Posterior cingulate gyrus (tissue), 11 donors: ENCODE measurements around the gene NXPH2.

Experiments
- DNase-seq, 10 donors: peaks; one replicate each; pipeline versions ENCODE4 v3.0.0 to v3.0.0-alpha.2; 2020 to 2021; ENCODE audit warnings: mixed read lengths in 3 of 10
- intact Hi-C: fragments of 100-400 bp; cut with DNase I; formaldehyde crosslinking; loops from one replicate; pipeline ENCODE4 v1.15.1; 2023

Gene NXPH2

DNA sequence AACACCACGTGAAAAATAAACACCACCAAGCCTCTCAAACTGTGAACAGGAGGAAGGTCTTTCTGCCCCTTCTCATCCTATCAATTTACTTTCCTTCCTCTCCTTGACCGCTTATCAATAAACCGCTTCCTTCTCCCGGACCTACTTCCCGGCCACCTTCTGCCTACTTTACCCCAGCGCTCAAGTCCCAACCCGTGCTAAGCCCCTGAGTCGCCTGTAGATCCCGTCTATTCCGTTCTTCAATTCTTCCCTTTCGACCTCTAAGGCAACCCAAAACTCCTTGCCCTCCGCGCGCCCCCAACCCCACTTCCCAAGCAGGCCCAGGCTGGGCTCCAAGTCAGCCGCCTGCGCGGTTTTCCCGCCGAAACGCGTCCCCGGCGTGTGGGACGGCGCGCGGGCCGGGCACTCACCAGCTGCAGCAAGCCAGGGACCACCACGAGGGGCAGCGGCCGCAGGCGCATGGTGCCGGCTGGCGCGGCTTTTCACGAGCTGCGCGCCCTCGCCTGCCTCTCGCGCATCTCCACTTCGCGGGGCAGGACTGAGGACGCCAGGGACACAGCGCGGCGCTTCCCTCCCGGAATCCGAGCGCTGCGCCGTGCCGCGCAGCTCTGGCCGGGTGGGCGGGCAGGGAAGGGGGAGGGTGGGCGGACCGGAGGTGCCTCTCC lies at the start of gene NXPH2:
NXPH2 (minus strand) TSS at position 610 of the 665 bp plus-strand sequence; CDS start at position 461, 149 bp downstream.
- intact Hi-C loops = no loop called here
- peak in 2 of 10 donors; percentile 67 to 83 for DNase-seq

DNA sequence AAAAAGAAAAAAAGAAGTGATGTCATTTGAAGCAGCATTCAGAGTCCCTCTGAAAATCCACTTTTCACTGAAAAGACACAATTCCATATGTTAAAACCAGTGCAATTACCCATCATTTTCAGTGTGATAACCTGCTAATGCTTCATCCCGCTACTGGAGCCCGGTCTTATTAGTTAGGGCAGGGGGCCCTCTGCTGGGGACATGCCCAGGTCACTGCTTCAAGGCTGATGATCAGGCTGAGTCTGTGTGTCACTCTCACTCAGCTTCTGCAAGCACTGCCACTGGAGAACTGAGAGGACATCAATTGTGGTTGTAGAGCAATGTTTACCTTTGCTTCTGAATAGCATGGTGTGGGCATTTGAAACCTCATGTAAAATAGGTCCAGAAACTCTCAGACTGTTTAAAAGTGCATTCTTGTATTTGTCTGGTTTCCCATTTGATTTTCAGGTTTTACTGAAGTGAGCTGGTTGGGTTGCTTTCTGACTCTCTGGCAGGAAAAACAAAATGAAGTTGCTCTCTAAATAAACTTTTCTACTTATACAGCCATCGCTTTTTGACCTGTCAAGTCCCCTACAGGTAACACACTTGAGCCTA lies 49.2 kb upstream of the NXPH2 start:
- intact Hi-C loops = loop anchor here (2.0 kb wide), 1 partner anchor 963 kb away; no protein-coding TSS in a partner anchor
- DNase-seq = peak in 7 of 10 donors; percentile 13 to 84 (median 43)

DNA sequence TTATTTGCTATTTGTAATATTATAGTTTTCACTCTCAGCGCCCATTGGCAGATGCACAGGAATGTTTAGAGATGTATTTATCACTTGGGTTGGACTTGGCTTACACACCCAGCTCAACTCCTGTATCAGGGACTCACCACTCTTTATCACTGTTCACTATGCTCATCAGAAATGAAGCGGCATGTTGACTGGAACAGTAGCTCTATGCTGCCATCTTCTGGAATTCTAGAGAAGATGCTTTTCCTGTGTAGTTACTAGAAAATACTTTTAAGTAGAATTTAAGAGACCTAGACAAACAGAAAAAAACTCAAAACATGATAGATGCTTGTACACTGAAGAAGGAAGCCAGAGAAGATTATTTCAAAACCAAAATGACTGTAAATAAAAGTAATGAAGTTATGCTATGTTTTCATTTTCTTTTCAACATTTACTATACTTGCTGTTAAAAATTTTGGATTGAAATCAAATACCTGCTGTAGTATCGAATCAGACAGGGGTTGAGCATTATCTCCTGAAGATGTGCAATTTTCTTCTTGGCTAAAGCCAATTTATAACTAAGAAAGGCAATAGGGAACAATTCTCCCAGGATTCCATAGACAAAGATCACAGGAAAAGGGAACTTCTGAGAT lies 47.4 kb upstream of the NXPH2 start:
- intact Hi-C loops = loop anchor here (1.0 to 2.0 kb wide), 2 partner anchors 917 to 961 kb away; no protein-coding TSS in a partner anchor
- peak in 1 of 10 donors; percentile 12 for DNase-seq

DNA sequence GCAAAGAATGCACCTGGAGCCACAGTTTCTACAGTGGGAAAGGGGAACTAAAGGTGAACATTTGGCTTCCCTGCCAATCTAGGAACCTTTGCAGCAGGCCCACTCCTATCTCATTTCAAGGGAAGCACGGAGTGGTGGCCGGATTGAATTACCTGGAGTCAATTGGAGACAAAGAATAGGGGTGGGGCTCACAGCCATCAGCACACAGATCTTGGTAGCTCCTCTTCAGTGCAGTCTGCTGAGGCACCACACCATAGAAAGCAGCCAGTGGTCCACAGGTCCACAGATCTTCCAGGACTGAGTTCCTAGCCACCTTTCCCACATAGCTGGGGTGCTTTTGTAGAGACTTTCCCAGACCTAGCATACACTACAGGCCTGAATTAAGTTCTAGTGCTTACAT lies 43.5 kb upstream of the NXPH2 start:
- DNase-seq = no peak

DNA sequence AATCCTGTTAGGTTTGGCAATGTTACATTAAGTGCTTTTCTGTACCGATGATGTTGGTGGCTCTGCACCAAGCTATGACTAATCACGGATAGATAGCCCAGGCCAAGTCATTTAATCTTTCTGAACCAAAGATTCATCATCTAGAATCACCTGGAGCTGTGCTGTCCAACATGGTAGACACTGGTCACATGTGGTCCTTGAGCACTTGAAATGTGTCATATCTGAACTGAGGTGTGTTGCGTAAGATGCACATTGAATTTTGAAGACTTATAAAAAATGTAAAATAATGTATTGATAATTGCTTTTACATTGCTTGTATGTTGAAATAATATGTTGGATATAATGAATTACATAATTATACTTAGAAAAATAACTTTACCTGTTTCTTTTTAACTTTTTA lies 39.8 kb upstream of the NXPH2 start:
- intact Hi-C loops = no loop called here
- no peak for DNase-seq

More for the DNA sequence above, 43.5 kb upstream of the NXPH2 start:
- intact Hi-C loops = no loop called here

DNA sequence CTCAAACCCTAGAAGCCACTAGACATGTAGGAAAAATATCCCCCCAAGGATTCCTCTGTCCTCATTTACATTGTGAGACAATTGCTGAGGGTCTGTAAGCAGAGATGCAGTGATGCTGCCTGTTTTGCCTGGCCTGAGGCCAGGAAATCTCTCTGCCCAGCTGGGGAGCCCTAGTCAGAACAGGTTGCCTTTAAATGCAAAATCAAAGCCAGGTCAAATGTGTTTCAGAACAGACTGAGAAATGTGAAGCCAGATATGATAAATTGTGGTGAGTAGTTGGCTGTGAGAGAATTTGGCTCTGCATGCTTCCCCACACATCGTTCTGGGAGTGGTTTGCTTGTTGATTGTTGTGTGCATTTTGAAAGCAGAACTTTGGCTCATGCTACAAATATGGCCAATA lies 38.4 kb upstream of the NXPH2 start:
- intact Hi-C loops = no loop called here
- DNase-seq = no peak

DNA sequence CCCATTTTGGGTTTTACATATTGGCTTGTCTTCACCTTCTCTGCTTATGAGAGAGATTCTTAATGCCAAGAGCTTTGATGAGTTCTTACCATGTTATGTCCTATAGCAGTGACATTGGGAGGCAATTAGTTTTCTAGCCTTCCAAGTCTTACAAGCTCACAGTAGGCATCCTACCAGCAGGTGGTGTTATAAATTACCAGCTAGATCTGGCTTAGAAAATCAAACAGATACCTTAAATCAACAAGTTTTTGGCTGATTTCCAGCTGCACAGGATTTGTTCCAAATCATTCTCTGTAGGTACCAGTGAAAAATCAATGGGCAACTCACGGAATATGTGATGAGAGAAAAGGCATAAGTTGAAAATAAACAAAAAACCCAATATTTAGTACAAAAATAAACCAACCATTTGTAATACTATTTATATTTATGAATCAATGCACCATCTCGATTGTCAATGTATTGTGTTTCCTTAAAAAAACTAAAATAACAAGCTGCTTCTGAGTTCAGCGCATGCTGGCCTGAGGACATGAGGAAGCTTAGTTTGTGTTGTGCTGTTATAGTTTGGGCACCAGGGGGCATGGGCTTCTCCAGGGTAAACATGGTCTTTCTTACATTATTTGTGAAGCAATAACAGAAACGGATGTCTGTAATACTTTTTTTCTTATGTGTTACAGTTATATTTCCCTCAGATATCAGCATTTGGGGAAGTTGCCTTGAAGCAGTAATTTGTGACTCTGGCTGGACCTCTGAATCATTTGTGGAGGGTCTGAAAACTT lies 34.1 kb upstream of the NXPH2 start:
- intact Hi-C loops = no loop called here
- no peak for DNase-seq

DNA sequence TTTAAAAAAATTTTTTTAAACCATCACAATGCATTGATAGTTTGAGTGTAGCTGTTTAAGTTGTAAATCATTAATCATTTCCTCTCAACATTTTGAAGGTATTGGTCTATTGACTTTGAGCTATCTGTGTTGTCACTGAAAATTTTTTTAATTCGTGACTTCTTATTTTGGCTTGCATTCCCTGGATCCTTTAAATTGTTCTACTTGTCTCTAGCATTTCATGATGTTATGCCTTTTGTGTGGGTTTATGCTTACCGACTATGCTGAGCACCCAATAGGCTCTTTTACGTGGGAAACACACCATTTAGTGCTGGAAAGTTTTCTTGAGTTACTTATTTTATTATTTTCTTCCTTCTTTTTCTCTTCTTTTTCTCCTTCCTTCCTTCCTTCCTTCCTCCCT lies 31.2 kb upstream of the NXPH2 start:
- no peak for DNase-seq
- intact Hi-C loops = no loop called here

DNA sequence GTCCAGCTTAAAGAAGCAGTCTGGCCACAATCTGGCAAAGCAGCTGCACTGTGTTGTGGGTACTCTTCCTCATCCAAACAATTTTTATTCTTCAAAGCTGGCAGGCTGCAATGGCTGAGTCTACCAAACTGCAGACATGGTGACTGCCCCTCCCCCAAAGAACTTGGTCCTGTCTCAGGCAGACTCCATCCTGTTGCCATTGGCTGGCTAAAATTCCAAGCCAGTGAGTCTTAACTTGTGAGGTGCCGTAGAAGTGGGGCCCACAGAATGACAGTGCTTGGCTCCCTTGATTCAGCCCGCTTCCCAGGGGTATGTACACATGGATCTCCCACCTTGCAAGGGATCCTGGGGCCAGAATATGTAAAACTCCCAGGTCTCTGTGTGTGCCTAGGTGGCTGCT lies 14.5 kb upstream of the NXPH2 start:
- intact Hi-C loops = no loop called here
- DNase-seq = no peak

DNA sequence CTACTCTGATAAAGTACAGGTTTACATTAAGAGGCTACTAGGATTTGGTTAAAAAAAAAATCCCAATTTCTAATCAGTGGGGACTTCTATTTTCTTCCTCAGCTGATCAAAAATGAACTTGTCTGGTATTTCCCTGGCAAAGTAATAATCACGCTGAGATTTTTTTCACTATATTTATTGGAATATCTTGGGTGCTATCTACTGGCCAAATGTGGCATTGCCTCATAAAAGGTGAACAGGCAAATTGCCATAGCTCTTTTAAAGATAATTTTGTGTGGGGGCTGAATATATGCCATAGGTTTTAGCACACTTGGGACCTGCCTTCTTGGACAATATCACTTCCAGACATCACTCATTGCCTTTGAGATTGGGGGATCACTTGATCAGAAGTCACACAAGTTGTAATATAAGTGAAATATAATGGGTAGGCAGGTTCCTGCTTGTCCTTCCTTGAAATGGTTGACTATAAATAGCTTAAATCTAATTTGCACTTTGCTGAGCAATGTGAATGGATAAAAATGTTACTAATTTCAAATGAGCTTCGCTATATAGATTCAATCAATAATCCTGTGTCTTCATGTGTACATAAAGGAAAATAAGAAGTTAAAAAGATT lies 7.0 kb upstream of the NXPH2 start:
- intact Hi-C loops = loop anchor here (1.0 to 5.0 kb wide), 2 partner anchors 415 to 877 kb away; no protein-coding TSS in a partner anchor
- DNase-seq = no peak

DNA sequence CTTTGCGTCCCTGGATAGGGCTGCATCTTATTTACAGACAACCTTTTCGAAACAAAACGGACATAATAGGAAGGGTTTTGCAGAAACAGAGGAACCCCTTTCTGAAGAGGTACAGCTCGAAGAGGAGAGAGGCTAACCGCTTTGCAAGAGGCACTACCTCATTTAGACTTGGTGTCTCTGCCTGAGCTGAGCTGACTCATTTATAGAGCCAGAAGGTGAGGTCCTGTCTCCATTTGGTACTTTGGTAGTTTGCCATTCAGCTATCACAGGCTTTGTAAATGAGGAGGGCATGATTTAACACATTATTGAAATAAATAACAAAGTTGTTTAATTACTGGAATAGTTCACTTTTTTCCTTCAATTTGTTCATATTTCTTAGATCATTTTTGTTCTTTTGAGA lies 2.2 kb upstream of the NXPH2 start:
- intact Hi-C loops = no loop called here
- DNase-seq = no peak

DNA sequence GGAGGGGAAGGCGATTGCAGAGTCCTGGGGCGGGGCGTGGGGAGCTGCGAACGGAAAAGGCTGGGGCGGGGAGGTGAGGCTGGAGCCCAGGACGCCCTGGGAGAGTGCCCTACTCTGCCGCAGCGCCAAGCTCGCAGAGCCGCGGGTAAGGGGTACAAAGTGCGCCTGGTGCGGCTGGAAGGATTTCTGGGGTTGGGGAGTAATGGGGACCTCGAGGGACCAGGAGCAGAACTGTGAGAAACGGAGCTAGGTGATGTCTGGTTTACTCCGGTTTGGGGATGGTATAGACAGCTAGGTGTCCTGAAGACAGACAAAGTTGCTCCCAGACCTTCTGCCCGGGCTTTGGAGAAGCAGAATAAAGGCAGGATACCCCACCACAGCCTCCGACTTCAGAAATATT lies 718 bp upstream of the NXPH2 start:
- DNase-seq = no peak
- intact Hi-C loops = no loop called here

DNA sequence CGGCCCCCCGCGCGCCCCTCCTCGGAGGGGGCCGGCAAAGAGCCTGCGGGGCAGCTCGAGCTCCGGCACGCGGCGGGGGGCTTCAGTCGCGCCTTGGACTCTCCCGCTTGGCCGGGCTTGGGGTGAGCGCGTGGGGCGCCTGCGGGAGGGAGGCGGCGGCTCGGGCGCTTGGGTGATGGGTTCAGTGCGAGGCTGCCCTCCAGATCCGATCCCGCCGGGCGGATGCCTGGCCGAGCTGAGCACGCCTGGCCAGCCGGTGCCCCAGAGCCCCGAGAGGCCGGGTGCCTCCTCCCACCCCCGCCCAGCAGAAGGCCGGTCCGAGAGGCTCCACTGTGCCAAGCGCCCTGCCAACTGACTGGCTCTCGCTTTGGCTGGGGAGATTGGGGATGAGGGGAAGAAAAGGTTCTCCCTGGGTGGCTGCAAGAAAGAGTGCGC lies 273 bp upstream of the NXPH2 start:
- intact Hi-C loops = no loop called here
- DNase-seq = peak in 3 of 10 donors; percentile 69 to 80 (median 79)

DNA sequence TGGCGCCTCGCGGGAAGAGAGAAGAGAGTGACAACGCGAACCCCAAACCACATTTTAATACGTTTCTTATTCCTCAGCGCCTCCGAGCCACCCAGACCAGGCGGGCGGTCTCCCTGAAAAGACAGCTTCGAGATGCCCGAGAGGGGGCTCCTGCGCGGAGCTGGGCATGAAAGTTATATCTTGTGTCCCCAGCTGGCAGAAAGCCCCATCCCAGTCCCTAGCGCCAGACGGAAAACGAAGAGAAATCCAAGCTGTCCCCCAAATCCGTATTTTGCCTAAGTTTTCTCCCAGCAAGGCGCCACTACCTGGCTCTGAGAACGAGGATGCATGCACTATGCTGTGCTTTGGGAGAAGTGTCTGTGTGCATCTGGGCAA lies 797 bp downstream of the NXPH2 start:
- DNase-seq = peak in 5 of 10 donors; percentile 16 to 81 (median 72)
- intact Hi-C loops = no loop called here

DNA sequence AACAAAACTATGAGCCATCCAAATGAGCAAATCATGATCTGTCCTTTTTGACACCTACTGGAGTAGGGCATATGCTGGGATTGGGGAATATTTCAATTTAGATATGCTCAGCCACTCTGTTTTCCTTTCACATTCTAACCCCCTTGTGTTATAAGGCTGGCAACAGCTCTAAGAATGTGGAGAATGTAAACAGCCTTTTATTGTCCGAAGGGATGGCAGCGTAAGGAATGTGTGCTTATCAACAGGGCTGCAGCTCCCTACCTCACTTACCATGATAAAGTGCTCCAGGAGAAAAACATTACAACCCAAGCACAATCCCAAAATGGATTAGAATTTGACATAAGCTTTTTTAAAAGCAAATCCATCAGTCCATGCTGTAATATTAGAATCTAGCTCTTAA lies 2.2 kb downstream of the NXPH2 start:
- DNase-seq = no peak
- intact Hi-C loops = no loop called here

DNA sequence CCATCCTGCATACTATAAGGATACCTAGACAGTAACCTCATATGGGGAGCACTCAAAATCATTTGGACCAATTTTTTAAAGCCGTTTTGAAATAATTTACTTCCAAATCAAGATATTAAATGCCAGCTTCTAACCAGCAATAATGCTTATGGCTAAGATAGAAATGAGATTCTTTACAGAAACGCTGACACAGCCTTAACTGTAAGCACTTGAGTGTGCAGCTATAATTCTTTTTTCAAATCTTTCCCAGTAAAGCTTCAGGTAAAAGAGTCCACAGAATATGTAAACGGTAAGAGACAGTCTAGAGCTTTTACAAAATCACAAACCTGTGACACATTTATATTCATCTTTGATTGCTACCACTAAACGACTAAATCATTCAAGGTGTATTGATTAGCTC lies 4.5 kb downstream of the NXPH2 start:
- intact Hi-C loops = no loop called here
- no peak for DNase-seq

DNA sequence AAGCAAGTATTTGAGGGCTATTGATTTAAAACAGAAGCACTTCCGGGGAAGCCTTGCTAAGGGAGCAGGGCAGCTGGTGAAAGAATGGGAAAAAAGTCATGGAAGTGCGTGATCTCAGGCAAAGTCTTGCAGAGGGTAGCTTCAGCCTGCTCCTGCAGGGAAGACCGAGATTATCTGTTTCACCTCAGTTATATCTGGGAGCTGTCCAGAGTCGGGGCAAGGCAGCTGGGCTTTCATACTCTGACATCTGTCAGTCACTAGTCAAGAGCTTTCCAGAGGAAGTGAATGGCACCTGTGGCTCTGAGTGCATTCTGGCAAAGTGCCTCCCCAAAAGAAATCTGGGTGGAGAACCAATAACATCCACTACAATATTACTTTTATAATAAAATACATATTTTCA lies 8.7 kb downstream of the NXPH2 start:
- intact Hi-C loops = no loop called here
- DNase-seq = no peak

DNA sequence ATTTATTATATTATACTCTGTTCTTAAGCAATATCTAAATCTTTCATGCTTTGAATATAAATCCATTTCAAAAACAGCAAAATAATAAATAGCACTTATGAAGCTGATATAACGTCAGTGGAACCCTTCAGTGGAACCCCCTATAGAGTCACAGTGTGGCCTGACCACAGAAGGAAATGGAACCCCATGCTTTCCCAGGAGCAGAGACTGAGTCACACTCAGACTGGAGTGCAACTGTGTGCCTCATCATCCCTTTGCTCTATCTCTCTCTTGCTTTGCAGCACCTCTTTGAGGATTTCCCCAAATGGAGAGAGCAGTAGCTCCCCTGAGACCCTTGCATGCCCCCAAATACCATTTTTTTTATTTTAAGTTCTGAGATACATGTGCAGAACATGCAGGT lies 13.1 kb downstream of the NXPH2 start:
- intact Hi-C loops = no loop called here
- no peak for DNase-seq

DNA sequence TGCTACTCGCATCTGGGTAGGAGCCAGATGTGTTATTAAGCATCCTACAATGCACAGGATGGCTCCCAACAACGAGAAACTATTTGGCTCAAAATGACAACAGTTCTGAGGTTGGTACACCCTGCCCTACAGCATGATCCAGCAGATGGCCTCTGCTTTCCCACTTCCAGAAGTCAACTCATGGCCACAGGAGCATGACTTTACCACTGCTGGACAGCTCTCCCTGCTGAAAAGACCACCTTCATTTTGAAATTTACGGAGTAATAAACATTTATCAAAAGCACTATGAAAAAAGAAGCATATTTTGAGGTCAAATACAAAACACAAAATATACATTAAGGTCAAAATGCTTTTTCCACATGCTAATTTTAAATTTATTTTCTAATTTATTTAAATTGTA lies 13.7 kb downstream of the NXPH2 start:
- no peak for DNase-seq
- intact Hi-C loops = no loop called here

DNA sequence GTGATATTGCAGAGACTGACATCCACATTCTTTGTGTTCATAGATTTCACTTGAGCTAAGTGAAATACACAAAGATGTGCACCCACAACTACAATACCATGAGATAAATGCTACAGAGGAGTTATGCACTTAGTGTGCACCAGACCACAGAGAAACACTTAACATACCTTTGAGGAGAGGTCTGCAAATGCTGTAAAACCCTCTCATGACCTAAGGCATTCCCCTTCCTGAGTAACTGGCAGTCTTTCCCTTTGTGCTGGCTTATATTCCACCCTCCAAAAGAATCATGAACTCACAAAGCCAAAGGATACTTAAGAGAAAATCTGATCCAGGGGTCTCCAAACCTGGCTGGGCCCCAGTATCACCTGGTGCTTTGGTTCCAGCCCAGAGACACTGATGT lies 16.2 kb downstream of the NXPH2 start:
- no peak for DNase-seq

DNA sequence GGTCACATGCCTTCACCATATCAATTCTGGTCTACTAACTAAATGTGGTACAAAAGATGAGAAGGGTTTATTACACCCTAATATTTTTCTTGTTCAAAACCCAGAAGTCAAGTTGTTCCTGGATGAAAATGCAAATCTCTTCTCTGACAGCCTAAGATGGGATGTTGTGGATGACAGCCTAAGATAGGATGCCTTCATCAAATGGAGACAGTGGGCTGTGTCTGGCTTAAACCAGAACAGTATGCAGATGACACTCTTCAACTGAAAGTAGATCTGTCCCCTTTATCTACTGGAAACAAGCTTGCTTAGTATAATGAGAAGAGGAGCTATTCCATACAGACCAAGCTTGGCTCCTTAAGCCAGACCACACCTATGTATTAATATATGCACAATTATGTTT lies 17.7 kb downstream of the NXPH2 start:
- no peak for DNase-seq
- intact Hi-C loops = no loop called here

More for the DNA sequence above, 16.2 kb downstream of the NXPH2 start:
- intact Hi-C loops = no loop called here
